Fibroblast of lung (primary cell): Measurements from ENCODE around the gene CMIP. TPM values are rescaled to one million over a fixed set of nuclear protein-coding genes. Genes with fewer than 3 reads are reported as not detected.

Source experiments
- DNase-seq, 2 donors: peaks; one replicate each; pipeline versions ENCODE4 v3.0.0 to v3.0.0-alpha.2; 2010; ENCODE audit warnings: low read depth in 2 of 2
- H2AFZ ChIP-seq: 2 replicates; pipeline ENCODE4 v1.5.1; 2012; ENCODE audit warnings: low read length, control low read depth, inconsistent platforms
- H3K27ac ChIP-seq: 2 replicates; pipeline ENCODE4 v1.5.1; 2011; ENCODE audit warnings: low read length, control low read depth; ENCODE audit not compliant: insufficient read depth
- H3K27me3 ChIP-seq: 2 replicates; pipeline ENCODE4 v1.5.1; 2011; ENCODE audit warnings: mild to moderate bottlenecking, low read length; ENCODE audit not compliant: control insufficient read depth, insufficient read depth
- H3K36me3 ChIP-seq: 2 replicates; pipeline ENCODE4 v1.5.1; 2011; ENCODE audit warnings: low read length; ENCODE audit not compliant: control insufficient read depth, insufficient read depth
- H3K4me1 ChIP-seq: 2 replicates; pipeline ENCODE4 v1.5.1; 2011; ENCODE audit warnings: low read length; ENCODE audit not compliant: control insufficient read depth, insufficient read depth; ENCODE audit errors: extremely low read depth
- H3K4me2 ChIP-seq: 2 replicates; pipeline ENCODE4 v1.5.1; 2011; ENCODE audit warnings: low read length, control low read depth; ENCODE audit not compliant: insufficient read depth; ENCODE audit errors: extremely low read depth
- H3K4me3 ChIP-seq, 4 experiments: fragments of 200-600 bp in 1 of 4; sonication (generic) in 1 of 4; replicated peaks in 1 of 4; 2 replicates each; pipeline ENCODE4 v1.5.1; 2011 to 2016; ENCODE audit warnings: low read length in 4 of 4, low read depth in 3 of 4, mild to moderate bottlenecking in 3 of 4, control low read depth in 2 of 4, inconsistent platforms in 1 of 4, mixed read lengths in 1 of 4; ENCODE audit not compliant: insufficient read depth in 1 of 4; ENCODE audit errors: control extremely low read depth in 1 of 4
- H3K79me2 ChIP-seq: 2 replicates; pipeline ENCODE4 v1.5.1; 2012; ENCODE audit warnings: mild to moderate bottlenecking, low read length, inconsistent platforms; ENCODE audit not compliant: control insufficient read depth, insufficient read depth
- H3K9ac ChIP-seq: 2 replicates; pipeline ENCODE4 v1.5.1; 2011; ENCODE audit warnings: mild to moderate bottlenecking, low read length, control low read depth; ENCODE audit not compliant: insufficient read depth
- H3K9me3 ChIP-seq: 2 replicates; pipeline ENCODE4 v1.5.1; 2012; ENCODE audit warnings: low read depth, low read length; ENCODE audit not compliant: control insufficient read depth, insufficient read depth
- H4K20me1 ChIP-seq: 2 replicates; pipeline ENCODE4 v1.5.1; 2011; ENCODE audit warnings: low read length; ENCODE audit not compliant: control insufficient read depth, insufficient read depth; ENCODE audit errors: extremely low read depth
- EZH2 ChIP-seq: IDR thresholded peaks from 2 replicates; pipeline ENCODE4 v1.5.1; 2012; ENCODE audit warnings: low read length, control low read depth, mild to moderate bottlenecking; ENCODE audit errors: missing control alignments
- polyA plus RNA-seq, 2 donors: library from polyadenylated mRNA; depleted of rRNA in 1 of 2; stranded (reverse) in 1 of 2; unstranded in 1 of 2; fragments of >200 nt; gene quantifications; 2 replicates each; pipeline ENCODE4 v1.2.1, GENCODE V29; 2011 to 2012; ENCODE audit warnings: missing spikeins in 1 of 2
- total RNA-seq: library from RNA; depleted of rRNA; stranded (reverse); fragments of >200 nt; gene quantifications from 2 replicates; pipeline ENCODE4 v1.2.1, GENCODE V29; 2014
- TF ChIP-seq, protein P1 (sequence below), 2 donors: IDR thresholded peaks in 1 of 2; conservative IDR thresholded peaks in 1 of 2; 1 replicate in 1 of 2; 2 replicates in 1 of 2; pipeline ENCODE4 v1.5.1; 2011 to 2012; ENCODE audit warnings: low read length in 2 of 2, control low read depth in 1 of 2, inconsistent platforms in 1 of 2, low read depth in 1 of 2, mild to moderate bottlenecking in 1 of 2

CMIP gene
- total and polyA plus RNA-seq, 2 donors (not counting 1 experiment from before 2014, with no cell fraction given): 1.9 to 5.1 TPM

GRCh38 chr16:81572386-81573144 is 128.0 kb downstream of the CMIP start:
- H2AFZ ChIP-seq: no peak overlapping the region
- no peaks in the 10 kb centered on the region for H4K20me1 ChIP-seq
- H3K4me2 ChIP-seq: no peak overlapping the region
- TF ChIP-seq, protein P1, sequence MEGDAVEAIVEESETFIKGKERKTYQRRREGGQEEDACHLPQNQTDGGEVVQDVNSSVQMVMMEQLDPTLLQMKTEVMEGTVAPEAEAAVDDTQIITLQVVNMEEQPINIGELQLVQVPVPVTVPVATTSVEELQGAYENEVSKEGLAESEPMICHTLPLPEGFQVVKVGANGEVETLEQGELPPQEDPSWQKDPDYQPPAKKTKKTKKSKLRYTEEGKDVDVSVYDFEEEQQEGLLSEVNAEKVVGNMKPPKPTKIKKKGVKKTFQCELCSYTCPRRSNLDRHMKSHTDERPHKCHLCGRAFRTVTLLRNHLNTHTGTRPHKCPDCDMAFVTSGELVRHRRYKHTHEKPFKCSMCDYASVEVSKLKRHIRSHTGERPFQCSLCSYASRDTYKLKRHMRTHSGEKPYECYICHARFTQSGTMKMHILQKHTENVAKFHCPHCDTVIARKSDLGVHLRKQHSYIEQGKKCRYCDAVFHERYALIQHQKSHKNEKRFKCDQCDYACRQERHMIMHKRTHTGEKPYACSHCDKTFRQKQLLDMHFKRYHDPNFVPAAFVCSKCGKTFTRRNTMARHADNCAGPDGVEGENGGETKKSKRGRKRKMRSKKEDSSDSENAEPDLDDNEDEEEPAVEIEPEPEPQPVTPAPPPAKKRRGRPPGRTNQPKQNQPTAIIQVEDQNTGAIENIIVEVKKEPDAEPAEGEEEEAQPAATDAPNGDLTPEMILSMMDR (conservative IDR thresholded peaks at IDR 0.05 in 1 of 2, IDR thresholded peaks at IDR 0.05 in 1 of 2; ENCODE audit: low read depth in 1 of 2, low read length in 2 of 2): no peak
- no peak for TF ChIP-seq EZH2
- H3K9me3 ChIP-seq: no peaks in the 10 kb centered on the region
- H3K36me3 ChIP-seq: no peaks in the 10 kb centered on the region
- H3K4me1 ChIP-seq: peaks cover 6% of the 10 kb centered on the region
- H3K27me3 ChIP-seq: no peaks in the 10 kb centered on the region
- DNase-seq: no peak
- no peak overlapping the region for H3K4me3 ChIP-seq
- H3K9ac ChIP-seq: no peak overlapping the region
- H3K27ac ChIP-seq: no peak overlapping the region
- no peaks in the 10 kb centered on the region for H3K79me2 ChIP-seq

- H3K79me2 ChIP-seq: no peaks in the 10 kb centered on the region
- H3K27me3 ChIP-seq: no peaks in the 10 kb centered on the region
- no peaks in the 10 kb centered on the region for H4K20me1 ChIP-seq
These were observed 129.0 kb downstream of the CMIP start for GRCh38 chr16:81573533-81574020.

DNA sequence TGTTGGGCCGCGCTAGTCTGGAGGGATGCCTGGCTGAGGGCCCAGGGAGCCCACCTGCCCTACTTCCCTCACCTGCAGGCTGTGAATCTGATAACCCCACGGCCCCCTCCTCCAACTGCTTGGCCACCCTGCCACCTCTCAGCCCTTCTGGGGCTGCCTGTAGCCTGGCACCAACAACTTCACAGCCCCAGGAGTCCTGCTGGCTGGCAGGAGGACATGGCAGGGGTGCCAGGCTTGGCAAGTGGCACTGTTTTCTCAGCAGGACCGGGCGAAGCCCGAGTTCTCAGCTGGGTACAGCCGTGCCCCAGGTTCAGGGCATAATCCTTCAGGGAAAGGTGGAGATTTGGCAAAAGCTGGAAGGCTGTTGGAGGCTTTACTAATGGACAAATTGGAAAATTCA is 129.6 kb downstream of the CMIP start:
- H3K4me3 ChIP-seq: no peak overlapping the region
- TF ChIP-seq, protein P1 (conservative IDR thresholded peaks at IDR 0.05 in 1 of 2, IDR thresholded peaks at IDR 0.05 in 1 of 2; ENCODE audit: low read depth in 1 of 2, low read length in 2 of 2): no peak
- no peak for TF ChIP-seq EZH2
- no peak overlapping the region for H2AFZ ChIP-seq
- no peak overlapping the region for H3K4me2 ChIP-seq
- no peaks in the 10 kb centered on the region for H3K36me3 ChIP-seq
- no peaks in the 10 kb centered on the region for H3K4me1 ChIP-seq
- H3K9ac ChIP-seq: no peak overlapping the region
- no peaks in the 10 kb centered on the region for H3K9me3 ChIP-seq
- H4K20me1 ChIP-seq: no peaks in the 10 kb centered on the region
- no peak overlapping the region for H3K27ac ChIP-seq
- no peak for DNase-seq
- no peaks in the 10 kb centered on the region for H3K27me3 ChIP-seq
- no peaks in the 10 kb centered on the region for H3K79me2 ChIP-seq

More at GRCh38 chr16:81573533-81574020, 129.0 kb downstream of the CMIP start:
- no peak overlapping the region for H3K27ac ChIP-seq
- no peak overlapping the region for H3K9ac ChIP-seq
- no peak for DNase-seq
- no peak overlapping the region for H2AFZ ChIP-seq
- no peak overlapping the region for H3K4me3 ChIP-seq
- peaks cover 4% of the 10 kb centered on the region for H3K4me1 ChIP-seq
- no peaks in the 10 kb centered on the region for H3K9me3 ChIP-seq
- H3K36me3 ChIP-seq: no peaks in the 10 kb centered on the region
- TF ChIP-seq EZH2: no peak
- TF ChIP-seq, protein P1 (conservative IDR thresholded peaks at IDR 0.05 in 1 of 2, IDR thresholded peaks at IDR 0.05 in 1 of 2; ENCODE audit: low read depth in 1 of 2, low read length in 2 of 2): no peak
- H3K4me2 ChIP-seq: no peak overlapping the region
